ENCODE data around the gene TWIST2. TPM values are rescaled to one million over a fixed set of nuclear protein-coding genes. Genes with fewer than 3 reads are reported as not detected.
A peak's percentile ranks its signal among the peaks of the same experiment; 100 is the strongest.

The TWIST2 gene
- total and polyA plus RNA-seq, 9 donors: 14.2 to 104 (median 32.7) TPM

DNA sequence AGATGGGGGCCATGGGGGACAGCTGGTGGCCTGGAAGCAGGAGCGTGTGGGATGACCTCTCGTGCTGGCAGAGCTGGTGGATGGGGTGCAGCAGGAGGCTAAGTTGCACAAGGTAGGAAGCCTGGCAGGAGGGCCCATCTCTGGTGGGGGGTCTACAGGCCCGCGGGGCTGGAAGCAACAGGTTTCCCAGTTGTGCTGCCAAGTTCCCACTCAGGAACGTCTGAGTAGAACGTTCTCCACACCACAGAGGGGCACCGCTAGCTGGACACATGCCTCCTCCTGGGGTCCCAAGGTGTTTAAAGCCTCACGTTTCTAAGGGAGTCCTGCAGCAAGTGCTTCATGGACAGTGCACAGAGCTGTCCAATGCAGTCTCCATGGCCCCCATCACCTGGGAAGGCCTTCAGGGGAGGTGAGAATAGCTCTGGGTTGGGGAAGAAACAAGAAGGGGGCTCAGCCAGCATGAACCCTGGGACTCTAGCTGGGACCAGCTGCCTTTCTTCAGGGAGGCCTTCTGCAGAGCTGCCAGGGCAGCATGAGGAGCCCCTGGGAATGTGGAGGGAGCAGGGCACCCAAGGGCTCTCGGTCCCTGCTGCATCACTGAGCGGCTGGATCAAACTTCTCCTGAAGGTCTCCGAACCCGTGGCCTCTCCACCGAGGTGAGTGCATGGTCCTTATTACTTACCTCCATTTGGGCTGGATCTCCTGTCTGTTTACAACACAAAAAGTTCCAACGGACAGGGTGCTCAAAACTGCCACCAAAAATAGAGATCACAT is 80.0 kb downstream of the TWIST2 start:
- Histone ChIP-seq H3K9me3 (no peaks in the 10 kb centered on the region), H3K4me3 (no peak overlapping the region), H3K4me1 (ENCODE audit: insufficient read depth) (peaks cover 24% of the 10 kb centered on the region), H3K27ac (no peak overlapping the region), H3K36me3 (no peaks in the 10 kb centered on the region), H3K27me3 (no peaks in the 10 kb centered on the region)
- 89 to 90% (median 89%) methylated on average over 14 of the region's 14 CpGs for WGBS, 3 donors
- intact Hi-C loops (cut with DNase I): no loop called here
- TF ChIP-seq, protein P1, sequence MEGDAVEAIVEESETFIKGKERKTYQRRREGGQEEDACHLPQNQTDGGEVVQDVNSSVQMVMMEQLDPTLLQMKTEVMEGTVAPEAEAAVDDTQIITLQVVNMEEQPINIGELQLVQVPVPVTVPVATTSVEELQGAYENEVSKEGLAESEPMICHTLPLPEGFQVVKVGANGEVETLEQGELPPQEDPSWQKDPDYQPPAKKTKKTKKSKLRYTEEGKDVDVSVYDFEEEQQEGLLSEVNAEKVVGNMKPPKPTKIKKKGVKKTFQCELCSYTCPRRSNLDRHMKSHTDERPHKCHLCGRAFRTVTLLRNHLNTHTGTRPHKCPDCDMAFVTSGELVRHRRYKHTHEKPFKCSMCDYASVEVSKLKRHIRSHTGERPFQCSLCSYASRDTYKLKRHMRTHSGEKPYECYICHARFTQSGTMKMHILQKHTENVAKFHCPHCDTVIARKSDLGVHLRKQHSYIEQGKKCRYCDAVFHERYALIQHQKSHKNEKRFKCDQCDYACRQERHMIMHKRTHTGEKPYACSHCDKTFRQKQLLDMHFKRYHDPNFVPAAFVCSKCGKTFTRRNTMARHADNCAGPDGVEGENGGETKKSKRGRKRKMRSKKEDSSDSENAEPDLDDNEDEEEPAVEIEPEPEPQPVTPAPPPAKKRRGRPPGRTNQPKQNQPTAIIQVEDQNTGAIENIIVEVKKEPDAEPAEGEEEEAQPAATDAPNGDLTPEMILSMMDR (IDR thresholded peaks at IDR 0.05): no peak
- TF ChIP-seq POLR2A (IDR thresholded peaks at IDR 0.05) (no peak), EP300 (IDR thresholded peaks at IDR 0.05) (no peak)
- peak; percentile 13 to 31 (median 19) for DNase-seq

DNA sequence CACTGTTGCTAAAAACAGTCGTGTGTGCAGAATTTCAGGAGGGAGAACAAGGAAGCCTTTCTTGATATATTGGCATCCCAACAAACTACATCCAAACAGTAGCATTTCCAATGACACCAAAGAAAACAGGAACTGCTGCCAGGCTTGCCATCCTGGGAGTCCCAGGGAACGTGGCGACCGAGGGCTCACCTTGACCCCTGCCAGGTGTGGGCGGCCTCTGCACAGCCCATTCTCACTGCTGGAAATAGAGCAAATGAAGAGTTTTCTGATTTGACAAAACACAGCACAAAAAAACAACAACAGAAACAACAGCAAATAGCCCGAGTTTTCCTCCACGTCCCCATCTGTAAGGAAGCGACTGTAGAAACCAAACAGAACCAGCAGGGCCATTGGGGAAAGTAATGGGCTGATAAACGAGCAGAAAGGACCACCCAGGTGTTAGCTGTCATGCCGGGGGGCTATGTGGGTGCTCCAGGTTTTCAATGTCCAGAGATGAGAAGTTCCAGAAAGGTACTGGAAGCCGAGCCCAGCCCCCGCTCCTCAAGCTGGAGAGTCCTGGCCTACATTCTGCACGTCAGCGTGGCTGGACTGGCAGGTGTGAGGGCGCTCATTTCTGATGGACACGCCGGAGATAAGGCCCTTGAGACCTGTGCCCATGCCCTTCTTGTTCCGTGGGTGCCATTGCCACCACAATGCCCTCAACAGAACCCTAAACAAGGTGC is 80.8 kb downstream of the TWIST2 start:
- H3K27ac ChIP-seq: peak overlapping the region in 1 of 2 donors; percentile 71
- no peaks in the 10 kb centered on the region for H3K9me3 ChIP-seq
- no peak for TF ChIP-seq EP300 (IDR thresholded peaks at IDR 0.05)
- no peak for TF ChIP-seq POLR2A (IDR thresholded peaks at IDR 0.05)
- TF ChIP-seq, protein P1 (IDR thresholded peaks at IDR 0.05): no peak
- DNase-seq: peak; percentile 22 to 49 (median 45)
- H3K4me1 ChIP-seq (ENCODE audit: insufficient read depth): peaks cover 24% of the 10 kb centered on the region
- no peaks in the 10 kb centered on the region for H3K27me3 ChIP-seq
- 73 to 81% (median 75%) methylated on average over 18 of the region's 18 CpGs for WGBS, 3 donors
- no peak overlapping the region for H3K4me3 ChIP-seq
- H3K36me3 ChIP-seq: no peaks in the 10 kb centered on the region
- intact Hi-C loops (cut with DNase I): no loop called here

DNA sequence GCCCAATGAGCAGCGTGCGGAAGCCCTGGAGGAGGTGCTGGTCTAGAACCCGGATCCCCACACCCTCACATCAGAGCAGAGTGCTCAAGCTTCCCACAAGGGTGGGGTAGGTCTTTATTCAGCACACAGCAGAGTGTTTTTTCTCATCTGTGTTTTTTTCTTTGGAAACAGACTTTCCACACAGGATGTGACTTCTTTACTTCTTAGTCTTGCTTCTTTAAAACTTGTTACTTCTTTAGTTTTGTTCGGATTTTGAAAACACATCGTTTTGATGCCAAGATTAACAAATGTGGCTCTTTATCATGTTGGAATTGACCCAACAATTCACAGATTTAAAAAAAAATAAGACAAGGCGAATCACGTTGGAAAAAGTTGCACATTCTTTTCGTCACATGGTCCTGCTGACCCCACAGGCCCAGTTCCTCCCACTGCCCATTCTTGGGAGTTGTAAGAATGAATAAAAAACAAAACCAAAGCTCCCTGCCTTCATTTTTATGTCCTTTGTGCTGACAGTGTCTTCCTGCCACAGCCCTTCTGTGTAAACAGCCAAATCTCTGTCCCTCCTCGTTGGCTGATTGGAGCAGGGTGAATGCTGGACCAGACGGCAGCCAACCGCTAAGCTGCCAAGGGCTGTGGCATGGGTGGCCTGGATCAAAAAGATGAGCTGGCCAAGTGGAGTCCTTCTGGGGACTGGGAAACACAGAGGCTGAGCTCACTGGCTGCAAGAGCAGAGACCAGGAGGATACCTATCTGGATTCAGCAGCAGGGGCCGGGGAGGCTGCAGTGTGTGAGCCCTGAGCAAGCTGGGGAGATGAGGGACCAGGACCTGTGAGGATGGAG is 81.6 kb downstream of the TWIST2 start:
- peak; percentile 46 to 64 (median 50) for DNase-seq
- TF ChIP-seq POLR2A (IDR thresholded peaks at IDR 0.05): no peak
- H3K27me3 ChIP-seq: no peaks in the 10 kb centered on the region
- peak overlapping the region in 1 of 2 donors; percentile 71 for H3K27ac ChIP-seq
- H3K9me3 ChIP-seq: no peaks in the 10 kb centered on the region
- intact Hi-C loops (cut with DNase I): no loop called here
- peaks cover 24% of the 10 kb centered on the region for H3K4me1 ChIP-seq (ENCODE audit: insufficient read depth)
- H3K36me3 ChIP-seq: no peaks in the 10 kb centered on the region
- 25 to 29% (median 25%) methylated on average over 12 of the region's 12 CpGs for WGBS, 3 donors
- H3K4me3 ChIP-seq: no peak overlapping the region

DNA sequence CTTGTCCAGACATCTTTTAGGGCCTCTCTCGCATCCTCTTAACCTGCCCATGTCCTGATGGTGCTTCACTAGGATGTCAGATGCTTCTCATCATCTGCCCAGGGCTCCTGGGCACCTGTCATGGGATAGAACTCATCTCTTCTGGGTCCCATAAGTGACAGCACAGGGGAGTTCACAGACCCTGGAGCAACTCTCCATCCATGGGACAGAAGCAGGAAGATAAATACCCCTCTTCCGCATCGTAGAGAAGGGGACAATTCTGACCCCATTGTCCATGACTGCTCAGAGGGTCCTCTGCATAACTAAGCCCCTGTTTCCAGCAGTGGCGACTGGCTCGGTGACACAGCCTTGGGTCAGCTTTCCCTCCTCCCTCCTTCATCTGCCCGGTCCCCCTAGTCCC is 82.3 kb downstream of the TWIST2 start:
- no peaks in the 10 kb centered on the region for H3K9me3 ChIP-seq
- DNase-seq: peak in 3 of 5 donors; percentile 15 to 25 (median 16)
- H3K4me3 ChIP-seq: no peak overlapping the region
- H3K4me1 ChIP-seq (ENCODE audit: insufficient read depth): peaks cover 20% of the 10 kb centered on the region
- 43 to 58% (median 46%) methylated on average over 6 of the region's 6 CpGs for WGBS, 3 donors
- intact Hi-C loops (cut with DNase I): no loop called here
- no peaks in the 10 kb centered on the region for H3K27me3 ChIP-seq
- TF ChIP-seq, protein P1 (IDR thresholded peaks at IDR 0.05): no peak
- no peak for TF ChIP-seq POLR2A (IDR thresholded peaks at IDR 0.05)
- no peak for TF ChIP-seq EP300 (IDR thresholded peaks at IDR 0.05)
- peak overlapping the region in 1 of 2 donors; percentile 71 for H3K27ac ChIP-seq
- H3K36me3 ChIP-seq: no peaks in the 10 kb centered on the region
